Sigmoid colon (tissue), 7 donors: Measurements from ENCODE around the gene SPTLC2. TPM values are rescaled to one million over a fixed set of nuclear protein-coding genes. Genes with fewer than 3 reads are reported as not detected.
A peak's percentile ranks its signal among the peaks of the same experiment; 100 is the strongest.

Source experiments
- DNase-seq: peaks from one replicate; pipeline ENCODE4 v3.0.0-alpha.2; 2019
- H3K27ac ChIP-seq, 4 donors: fragments of 200-600 bp; sonication (generic); one replicate each; pipeline ENCODE4 v1.5.1; 2016 to 2019; ENCODE audit warnings: mild to moderate bottlenecking in 1 of 4
- H3K27me3 ChIP-seq, 3 donors: fragments of 200-600 bp; sonication (generic); one replicate each; pipeline ENCODE4 v1.5.1; 2019; ENCODE audit warnings: mild to moderate bottlenecking in 1 of 3
- H3K36me3 ChIP-seq, 4 donors: fragments of 200-600 bp; sonication (generic); one replicate each; pipeline ENCODE4 v1.5.1; 2016 to 2019
- H3K4me1 ChIP-seq, 4 donors: fragments of 200-600 bp; sonication (generic); one replicate each; pipeline ENCODE4 v1.5.1; 2017 to 2019
- H3K4me3 ChIP-seq, 4 donors: fragments of 200-600 bp; sonication (generic); one replicate each; pipeline ENCODE4 v1.5.1; 2017 to 2019; ENCODE audit warnings: mild to moderate bottlenecking in 2 of 4, moderate library complexity in 1 of 4
- H3K9me3 ChIP-seq, 4 donors: fragments of 200-600 bp in 3 of 4; sonication (generic) in 3 of 4; one replicate each; pipeline versions ENCODE4 v1.5.1 to v1.6.1; 2013 to 2019
- EP300 ChIP-seq, 4 donors: sonication (generic); formaldehyde crosslinking; IDR thresholded peaks; one replicate each; pipeline ENCODE4 v1.6.1; 2017; ENCODE audit warnings: antibody characterized with exemption in 4 of 4
- POLR2A ChIP-seq, 2 donors: fragments of 450-650 bp; IDR thresholded peaks; one replicate each; pipeline ENCODE4 v1.6.1; 2016; ENCODE audit warnings: antibody characterized with exemption in 2 of 2, mild to moderate bottlenecking in 2 of 2, moderate library complexity in 2 of 2
- POLR2AphosphoS5 ChIP-seq, 4 donors: sonication (generic); formaldehyde crosslinking; IDR thresholded peaks; one replicate each; pipeline ENCODE4 v1.6.1; 2017; ENCODE audit warnings: antibody characterized with exemption in 4 of 4
- WGBS, 2 donors: extraction: QIAGEN DNeasy Blood & Tissue Kit; methylation state at CpG; one replicate each; pipeline ENCODE4 v1.1.7; 2013; 5-methylcytosine and 5-hydroxymethylcytosine counted together
- intact Hi-C: fragments of 100-400 bp; cut with DNase I; formaldehyde crosslinking; loops from one replicate; pipeline ENCODE4 v1.15.1; 2023
- polyA plus RNA-seq, 3 donors: library from polyadenylated mRNA; stranded (reverse); fragments of 200-250 nt; gene quantifications; one replicate each; pipeline ENCODE4 v1.2.3, GENCODE V29; 2013
- total RNA-seq, 4 donors: library from RNA; depleted of rRNA; stranded (reverse); fragments of >200 nt; gene quantifications; one replicate each; pipeline ENCODE4 v1.1.0, GENCODE V29; 2016
- TF ChIP-seq, protein P1 (sequence below), 4 experiments: fragments of 450-650 bp in 3 of 4; fragments of 200-600 bp in 1 of 4; IDR thresholded peaks; one replicate each; pipeline ENCODE4 v1.5.1; 2016 to 2019; ENCODE audit warnings: antibody characterized with exemption in 4 of 4, mild to moderate bottlenecking in 3 of 4, moderate library complexity in 2 of 4
- donor health status: healthy with polysubstance abuse.
- donor health status: Bipolar disorder and iron deficiency.
- donor health status: healthy.

SPTLC2 gene
- total and polyA plus RNA-seq, 7 donors = 2.8 to 27.6 (median 14.6) TPM

DNA sequence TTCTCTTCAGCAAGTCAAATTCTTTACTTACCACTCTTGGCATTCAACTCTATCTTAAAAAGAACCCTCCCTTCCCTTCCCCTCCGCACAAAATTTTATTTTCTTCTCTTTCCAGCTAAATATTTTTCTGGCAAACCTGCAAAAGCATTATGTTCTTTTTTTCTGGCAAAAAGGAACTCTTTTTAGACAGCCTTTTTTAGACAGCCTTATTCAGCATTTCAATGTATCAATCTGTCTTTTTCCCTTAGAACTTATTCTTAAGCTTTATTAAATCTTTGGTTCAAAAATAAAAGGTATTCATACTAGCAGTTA is 50.5 kb downstream of the SPTLC2 start:
- Histone ChIP-seq H3K9me3 (no peaks in the 10 kb centered on the region), H3K27me3 (no peaks in the 10 kb centered on the region), H3K27ac (no peak overlapping the region), H3K4me3 (no peak overlapping the region), H3K36me3 (peaks cover 0 to 40% (median 5%) of the 10 kb centered on the region in 4 donors), H3K4me1 (no peaks in the 10 kb centered on the region)
- no peak for DNase-seq
- TF ChIP-seq POLR2AphosphoS5 (IDR thresholded peaks at IDR 0.05) (no peak), POLR2A (IDR thresholded peaks at IDR 0.05) (no peak), EP300 (IDR thresholded peaks at IDR 0.05) (no peak)
- TF ChIP-seq, protein P1, sequence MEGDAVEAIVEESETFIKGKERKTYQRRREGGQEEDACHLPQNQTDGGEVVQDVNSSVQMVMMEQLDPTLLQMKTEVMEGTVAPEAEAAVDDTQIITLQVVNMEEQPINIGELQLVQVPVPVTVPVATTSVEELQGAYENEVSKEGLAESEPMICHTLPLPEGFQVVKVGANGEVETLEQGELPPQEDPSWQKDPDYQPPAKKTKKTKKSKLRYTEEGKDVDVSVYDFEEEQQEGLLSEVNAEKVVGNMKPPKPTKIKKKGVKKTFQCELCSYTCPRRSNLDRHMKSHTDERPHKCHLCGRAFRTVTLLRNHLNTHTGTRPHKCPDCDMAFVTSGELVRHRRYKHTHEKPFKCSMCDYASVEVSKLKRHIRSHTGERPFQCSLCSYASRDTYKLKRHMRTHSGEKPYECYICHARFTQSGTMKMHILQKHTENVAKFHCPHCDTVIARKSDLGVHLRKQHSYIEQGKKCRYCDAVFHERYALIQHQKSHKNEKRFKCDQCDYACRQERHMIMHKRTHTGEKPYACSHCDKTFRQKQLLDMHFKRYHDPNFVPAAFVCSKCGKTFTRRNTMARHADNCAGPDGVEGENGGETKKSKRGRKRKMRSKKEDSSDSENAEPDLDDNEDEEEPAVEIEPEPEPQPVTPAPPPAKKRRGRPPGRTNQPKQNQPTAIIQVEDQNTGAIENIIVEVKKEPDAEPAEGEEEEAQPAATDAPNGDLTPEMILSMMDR (IDR thresholded peaks at IDR 0.05) = no peak
- intact Hi-C loops = no loop called here
- WGBS, 2 donors = 75 to 90% methylated on average over 1 of the region's 1 CpG

DNA sequence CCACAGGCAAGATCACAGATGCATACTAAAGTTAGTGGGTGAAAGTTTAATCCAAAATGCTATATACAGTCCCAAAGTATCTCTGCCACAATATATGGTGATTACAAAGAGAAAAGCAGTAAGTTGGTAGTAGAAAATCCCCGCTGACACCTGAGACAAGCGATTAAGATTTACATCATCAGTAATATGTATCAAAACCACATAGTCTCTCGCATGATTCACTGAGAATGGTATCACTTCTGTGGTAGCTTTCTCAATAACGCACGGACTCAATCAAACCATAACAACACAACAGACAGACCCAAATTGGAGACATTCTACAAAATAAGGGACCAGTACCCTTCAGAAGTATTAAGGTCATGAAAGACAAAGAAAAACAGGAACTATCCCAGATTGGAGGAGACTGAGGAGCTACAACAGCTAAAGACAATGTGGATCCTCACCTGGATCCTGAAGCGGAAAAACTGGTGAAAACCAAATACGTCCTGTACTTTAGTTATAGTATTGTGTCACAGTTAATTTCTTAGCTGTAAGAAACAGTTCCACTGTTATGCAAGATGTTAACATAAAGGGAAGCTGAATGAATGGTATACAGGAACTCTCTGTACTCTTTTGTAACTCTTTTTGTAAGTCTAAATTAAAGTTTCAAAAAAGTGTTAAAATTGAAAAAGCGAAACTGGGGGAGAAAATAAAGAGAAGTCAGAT is 51.0 kb downstream of the SPTLC2 start:
- Histone ChIP-seq H3K27ac (peak overlapping the region in 2 of 4 donors; percentile 11 to 35), H3K36me3 (peaks cover 0 to 45% (median 5%) of the 10 kb centered on the region in 4 donors), H3K9me3 (no peaks in the 10 kb centered on the region), H3K27me3 (no peaks in the 10 kb centered on the region), H3K4me1 (no peaks in the 10 kb centered on the region), H3K4me3 (no peak overlapping the region)
- TF ChIP-seq POLR2AphosphoS5 (IDR thresholded peaks at IDR 0.05) (no peak), EP300 (IDR thresholded peaks at IDR 0.05) (peak in 2 of 4 donors; percentile 29 to 76), POLR2A (IDR thresholded peaks at IDR 0.05) (no peak)
- TF ChIP-seq, protein P1 (IDR thresholded peaks at IDR 0.05) = no peak
- DNase-seq = no peak
- intact Hi-C loops = no loop called here
- WGBS, 2 donors = 78 to 89% methylated on average over 8 of the region's 8 CpGs

DNA sequence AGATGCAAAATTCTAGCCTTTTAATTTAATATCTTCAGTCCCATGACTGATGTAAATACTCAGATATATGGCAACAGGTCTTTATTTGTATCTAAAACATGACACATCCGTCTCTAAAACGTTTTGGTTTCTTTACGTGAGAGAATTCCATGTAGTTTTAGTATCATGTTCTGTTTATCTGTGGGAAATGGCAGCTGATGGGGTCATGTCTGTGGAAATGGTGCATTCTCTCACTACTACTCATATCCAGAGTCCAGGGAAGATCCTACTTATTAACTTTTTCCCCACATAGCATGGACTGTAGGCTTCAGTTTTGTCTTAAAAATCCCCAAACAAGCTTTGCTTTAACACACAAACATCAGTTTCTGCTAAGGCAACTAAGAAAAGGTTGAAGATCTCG is 53.8 kb downstream of the SPTLC2 start:
- intact Hi-C loops = no loop called here
- 83% methylated on average over 4 of the region's 4 CpGs for WGBS, 2 donors

DNA sequence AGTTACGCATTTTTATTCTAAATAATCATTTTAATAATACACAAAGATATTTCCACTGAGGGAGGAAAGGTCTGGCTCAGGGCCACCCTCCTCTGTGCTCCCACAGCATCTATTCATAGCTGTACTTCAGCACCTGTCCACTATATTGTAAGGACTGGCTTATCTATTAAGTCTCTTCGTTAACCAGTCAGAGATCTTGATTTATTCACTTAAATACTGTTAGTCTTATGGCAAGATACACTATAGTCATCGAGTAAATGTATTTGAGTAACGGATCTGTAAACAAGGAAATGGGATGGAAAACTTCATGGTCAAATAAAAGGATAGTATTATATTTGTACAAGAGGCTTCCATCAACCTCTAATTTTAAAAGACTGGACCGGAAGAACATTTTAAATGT is 54.6 kb downstream of the SPTLC2 start:
- H3K27me3 ChIP-seq = no peaks in the 10 kb centered on the region
- no peaks in the 10 kb centered on the region for H3K4me1 ChIP-seq
- TF ChIP-seq EP300 (IDR thresholded peaks at IDR 0.05) (no peak), POLR2A (IDR thresholded peaks at IDR 0.05) (no peak), POLR2AphosphoS5 (IDR thresholded peaks at IDR 0.05) (no peak)
- TF ChIP-seq, protein P1 (IDR thresholded peaks at IDR 0.05) = no peak
- intact Hi-C loops = no loop called here
- no peaks in the 10 kb centered on the region for H3K9me3 ChIP-seq
- no peak overlapping the region for H3K4me3 ChIP-seq
- DNase-seq = no peak
- 68 to 76% methylated on average over 5 of the region's 5 CpGs for WGBS, 2 donors
- H3K36me3 ChIP-seq = peaks cover 0 to 60% (median 8%) of the 10 kb centered on the region in 4 donors
- no peak overlapping the region for H3K27ac ChIP-seq

More for the DNA sequence above, 53.8 kb downstream of the SPTLC2 start:
- no peaks in the 10 kb centered on the region for H3K9me3 ChIP-seq
- H3K4me1 ChIP-seq = no peaks in the 10 kb centered on the region
- no peak overlapping the region for H3K27ac ChIP-seq
- H3K4me3 ChIP-seq = no peak overlapping the region
- no peaks in the 10 kb centered on the region for H3K27me3 ChIP-seq
- peaks cover 0 to 52% (median 8%) of the 10 kb centered on the region in 4 donors for H3K36me3 ChIP-seq
- no peak for DNase-seq
- TF ChIP-seq, protein P1 (IDR thresholded peaks at IDR 0.05) = no peak
- TF ChIP-seq EP300 (IDR thresholded peaks at IDR 0.05) (no peak), POLR2A (IDR thresholded peaks at IDR 0.05) (no peak), POLR2AphosphoS5 (IDR thresholded peaks at IDR 0.05) (no peak)

DNA sequence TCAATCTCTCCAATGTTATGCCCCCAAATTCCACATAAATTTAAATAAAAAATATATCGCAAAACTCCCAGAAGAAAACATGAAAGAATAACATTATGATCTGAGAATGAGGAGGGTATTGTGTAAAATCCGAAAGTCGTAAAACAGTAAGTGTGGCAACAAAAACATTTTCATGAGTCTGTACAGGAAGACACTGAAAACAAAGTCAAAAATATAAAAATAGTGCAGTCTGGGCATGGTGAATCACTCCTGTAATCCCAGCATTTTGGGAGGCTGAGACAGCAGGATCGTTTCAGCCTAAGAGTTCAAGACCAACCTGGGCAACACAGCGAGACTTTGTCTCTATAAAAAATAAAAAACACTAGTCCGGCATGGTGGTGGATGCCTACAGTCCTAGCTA is 57.1 kb downstream of the SPTLC2 start:
- H3K27me3 ChIP-seq = no peaks in the 10 kb centered on the region
- H3K4me1 ChIP-seq = no peaks in the 10 kb centered on the region
- no peak overlapping the region for H3K4me3 ChIP-seq
- H3K9me3 ChIP-seq = no peaks in the 10 kb centered on the region
- intact Hi-C loops = no loop called here
- no peak overlapping the region for H3K27ac ChIP-seq
- DNase-seq = no peak
- 93% methylated on average over 6 of the region's 6 CpGs for WGBS, 2 donors
- H3K36me3 ChIP-seq = peaks cover 0 to 81% (median 14%) of the 10 kb centered on the region in 4 donors
- no peak for TF ChIP-seq POLR2A (IDR thresholded peaks at IDR 0.05)
- TF ChIP-seq, protein P1 (IDR thresholded peaks at IDR 0.05) = no peak
- TF ChIP-seq EP300 (IDR thresholded peaks at IDR 0.05) = no peak
- no peak for TF ChIP-seq POLR2AphosphoS5 (IDR thresholded peaks at IDR 0.05)
